ENCODE results near the gene CRYBG1. TPM values are rescaled to one million over a fixed set of nuclear protein-coding genes. Genes with fewer than 3 reads are reported as not detected.

The CRYBG1 gene
- total and polyA plus RNA-seq, 2 donors (not counting 3 experiments of a cell fraction or from before 2014, with no cell fraction given) = 4.1 to 30.1 TPM

DNA sequence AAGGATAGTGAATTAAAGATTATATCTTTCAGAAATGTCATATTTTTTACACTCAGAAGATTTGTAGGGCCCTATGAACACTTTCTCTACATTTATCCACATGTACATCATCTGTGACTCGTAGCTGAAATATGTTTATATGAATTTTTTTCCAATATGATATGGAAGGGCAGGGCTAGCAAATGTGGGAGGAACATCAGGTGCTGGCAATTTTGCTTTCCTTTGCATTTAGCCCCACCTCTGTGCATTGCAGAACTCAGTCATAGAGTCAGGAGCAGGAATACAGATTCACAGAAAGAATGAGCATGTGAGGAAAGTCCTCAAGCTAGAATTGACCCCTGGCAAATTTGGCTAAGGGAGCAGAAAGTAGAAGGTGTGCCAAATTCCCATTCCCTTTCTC is 129.9 kb downstream of the CRYBG1 start:
- FAIRE-seq (no peak), DNase-seq (ENCODE audit: low read depth, low spot score) (no peak)
- H3K9me3 ChIP-seq (replicated peaks; ENCODE audit: control insufficient read depth, insufficient read depth, low read length) = no peaks in the 10 kb centered on the region
- H3K4me3 ChIP-seq (replicated peaks in 1 of 3; ENCODE audit: insufficient read depth in 1 of 3, low read depth in 1 of 3, low read length in 3 of 3) = no peak overlapping the region
- H3K4me1 ChIP-seq (ENCODE audit: control insufficient read depth, extremely low read depth, insufficient read depth, low read length) = no peaks in the 10 kb centered on the region
- no peaks in the 10 kb centered on the region for H3K36me3 ChIP-seq (ENCODE audit: control insufficient read depth in 2 of 2, extremely low read depth in 1 of 2, insufficient read depth in 2 of 2, low read length in 2 of 2)
- no peak overlapping the region for H3K9ac ChIP-seq (replicated peaks; ENCODE audit: extremely low read depth, insufficient read depth, low read length)
- ChIA-PET POLR2A (no interaction called here), CTCF (no interaction called here)
- H4K20me1 ChIP-seq (replicated peaks; ENCODE audit: control insufficient read depth, extremely low read depth, insufficient read depth, low read length) = no peaks in the 10 kb centered on the region
- no TSS peak for BruUV-seq (replicated peaks)
- no peaks in the 10 kb centered on the region for H3K9me1 ChIP-seq (replicated peaks; ENCODE audit: control insufficient read depth, extremely low read depth, insufficient read depth, low read length)
- no peaks in the 10 kb centered on the region for H3K79me2 ChIP-seq (ENCODE audit: control insufficient read depth, insufficient read depth, low read length)
- no peak overlapping the region for H2AFZ ChIP-seq (ENCODE audit: low read depth, low read length)
- peaks cover 5 to 16% of the 10 kb centered on the region in 2 experiments for H3K27me3 ChIP-seq (ENCODE audit: control insufficient read depth in 2 of 2, insufficient read depth in 2 of 2, low read length in 2 of 2)
- no peak for TF ChIP-seq GATA2 (IDR thresholded peaks at IDR 0.05; ENCODE audit: insufficient read depth, insufficient read length, low read depth, low read length)
- no peak for TF ChIP-seq FOS (IDR thresholded peaks at IDR 0.05; ENCODE audit: borderline replicate concordance, insufficient read depth, low read length)
- no peak for TF ChIP-seq POLR2A (IDR thresholded peaks at IDR 0.05; ENCODE audit: low read depth, low read length)
- intact Hi-C loops (cut with micrococcal nuclease) (no loop called here), dilution Hi-C loops (cut with MboI; ENCODE audit: extremely low pct_ligation_motif_present, low sequenced_read_pairs) (no loop called here)
- H3K4me2 ChIP-seq (ENCODE audit: insufficient read depth, low read length) = no peak overlapping the region
- no peak overlapping the region for H3K27ac ChIP-seq (ENCODE audit: insufficient read depth, low read depth, low read length)

DNA sequence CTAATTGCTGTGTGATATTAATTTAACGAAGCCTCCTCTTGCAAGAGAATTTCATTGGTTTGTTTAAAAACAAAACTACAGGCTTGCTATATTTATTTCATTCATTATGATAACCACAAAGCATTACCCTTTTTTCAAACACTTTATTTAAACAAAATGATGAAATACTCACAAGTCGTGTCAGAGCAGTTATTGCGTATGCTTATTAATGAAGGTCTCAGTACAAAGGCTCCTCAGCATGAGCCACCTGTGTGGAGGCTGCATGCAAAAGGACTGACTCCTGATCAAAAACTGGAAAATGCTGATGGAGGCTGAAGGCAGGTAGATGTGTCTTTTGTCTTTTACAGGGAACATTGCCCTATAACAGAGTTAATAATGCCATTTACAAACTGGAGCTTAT is 130.5 kb downstream of the CRYBG1 start:
- Histone ChIP-seq H3K9me3 (replicated peaks; ENCODE audit: control insufficient read depth, insufficient read depth, low read length) (no peaks in the 10 kb centered on the region), H3K9me1 (replicated peaks; ENCODE audit: control insufficient read depth, extremely low read depth, insufficient read depth, low read length) (no peaks in the 10 kb centered on the region), H3K4me2 (ENCODE audit: insufficient read depth, low read length) (no peak overlapping the region), H2AFZ (ENCODE audit: low read depth, low read length) (no peak overlapping the region), H3K36me3 (ENCODE audit: control insufficient read depth in 2 of 2, extremely low read depth in 1 of 2, insufficient read depth in 2 of 2, low read length in 2 of 2) (no peaks in the 10 kb centered on the region), H3K4me1 (ENCODE audit: control insufficient read depth, extremely low read depth, insufficient read depth, low read length) (no peaks in the 10 kb centered on the region), H3K27ac (ENCODE audit: insufficient read depth, low read depth, low read length) (no peak overlapping the region), H3K4me3 (replicated peaks in 1 of 3; ENCODE audit: insufficient read depth in 1 of 3, low read depth in 1 of 3, low read length in 3 of 3) (no peak overlapping the region), H4K20me1 (replicated peaks; ENCODE audit: control insufficient read depth, extremely low read depth, insufficient read depth, low read length) (no peaks in the 10 kb centered on the region), H3K79me2 (ENCODE audit: control insufficient read depth, insufficient read depth, low read length) (no peaks in the 10 kb centered on the region), H3K9ac (replicated peaks; ENCODE audit: extremely low read depth, insufficient read depth, low read length) (no peak overlapping the region), H3K27me3 (ENCODE audit: control insufficient read depth in 2 of 2, insufficient read depth in 2 of 2, low read length in 2 of 2) (peaks cover 5 to 14% of the 10 kb centered on the region in 2 experiments)
- BruUV-seq (replicated peaks) = no TSS peak
- dilution Hi-C loops (cut with MboI; ENCODE audit: extremely low pct_ligation_motif_present, low sequenced_read_pairs) (no loop called here), intact Hi-C loops (cut with micrococcal nuclease) (no loop called here)
- DNase-seq (ENCODE audit: low read depth, low spot score) (no peak), FAIRE-seq (no peak)
- TF ChIP-seq, protein P1, sequence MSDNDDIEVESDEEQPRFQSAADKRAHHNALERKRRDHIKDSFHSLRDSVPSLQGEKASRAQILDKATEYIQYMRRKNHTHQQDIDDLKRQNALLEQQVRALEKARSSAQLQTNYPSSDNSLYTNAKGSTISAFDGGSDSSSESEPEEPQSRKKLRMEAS (IDR thresholded peaks at IDR 0.05; ENCODE audit: insufficient read depth, insufficient read length) = no peak
- no peak for TF ChIP-seq FOS (IDR thresholded peaks at IDR 0.05; ENCODE audit: borderline replicate concordance, insufficient read depth, low read length)
- no peak for TF ChIP-seq MYC (IDR thresholded peaks at IDR 0.05; ENCODE audit: low read depth, low read length)
- TF ChIP-seq EZH2 (IDR thresholded peaks at IDR 0.05; ENCODE audit: borderline replicate concordance, low read depth, low read length, severe bottlenecking) = no peak
- TF ChIP-seq, protein P2, sequence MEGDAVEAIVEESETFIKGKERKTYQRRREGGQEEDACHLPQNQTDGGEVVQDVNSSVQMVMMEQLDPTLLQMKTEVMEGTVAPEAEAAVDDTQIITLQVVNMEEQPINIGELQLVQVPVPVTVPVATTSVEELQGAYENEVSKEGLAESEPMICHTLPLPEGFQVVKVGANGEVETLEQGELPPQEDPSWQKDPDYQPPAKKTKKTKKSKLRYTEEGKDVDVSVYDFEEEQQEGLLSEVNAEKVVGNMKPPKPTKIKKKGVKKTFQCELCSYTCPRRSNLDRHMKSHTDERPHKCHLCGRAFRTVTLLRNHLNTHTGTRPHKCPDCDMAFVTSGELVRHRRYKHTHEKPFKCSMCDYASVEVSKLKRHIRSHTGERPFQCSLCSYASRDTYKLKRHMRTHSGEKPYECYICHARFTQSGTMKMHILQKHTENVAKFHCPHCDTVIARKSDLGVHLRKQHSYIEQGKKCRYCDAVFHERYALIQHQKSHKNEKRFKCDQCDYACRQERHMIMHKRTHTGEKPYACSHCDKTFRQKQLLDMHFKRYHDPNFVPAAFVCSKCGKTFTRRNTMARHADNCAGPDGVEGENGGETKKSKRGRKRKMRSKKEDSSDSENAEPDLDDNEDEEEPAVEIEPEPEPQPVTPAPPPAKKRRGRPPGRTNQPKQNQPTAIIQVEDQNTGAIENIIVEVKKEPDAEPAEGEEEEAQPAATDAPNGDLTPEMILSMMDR (IDR thresholded peaks at IDR 0.05; ENCODE audit: extremely low read depth in 1 of 2, insufficient read depth in 1 of 2, low read depth in 1 of 2, low read length in 2 of 2) = no peak
- no peak for TF ChIP-seq GATA2 (IDR thresholded peaks at IDR 0.05; ENCODE audit: insufficient read depth, insufficient read length, low read depth, low read length)
- TF ChIP-seq POLR2A (IDR thresholded peaks at IDR 0.05; ENCODE audit: low read depth, low read length) = no peak
- no peak for TF ChIP-seq JUN (IDR thresholded peaks at IDR 0.05; ENCODE audit: borderline replicate concordance, insufficient read depth, insufficient read length, low read depth)
- TF ChIP-seq POLR2AphosphoS5 (IDR thresholded peaks at IDR 0.05; ENCODE audit: insufficient read depth, low read depth, low read length) = no peak
- ChIA-PET CTCF (no interaction called here), POLR2A (no interaction called here)
